ENCODE data around the gene ZBTB17.
"Not testable (repeated sequence)": the region's sequence is repeated elsewhere in the genome, so short reads cannot be mapped to it uniquely, and the experiment has no call there.

- TF ChIP-seq, protein P1, sequence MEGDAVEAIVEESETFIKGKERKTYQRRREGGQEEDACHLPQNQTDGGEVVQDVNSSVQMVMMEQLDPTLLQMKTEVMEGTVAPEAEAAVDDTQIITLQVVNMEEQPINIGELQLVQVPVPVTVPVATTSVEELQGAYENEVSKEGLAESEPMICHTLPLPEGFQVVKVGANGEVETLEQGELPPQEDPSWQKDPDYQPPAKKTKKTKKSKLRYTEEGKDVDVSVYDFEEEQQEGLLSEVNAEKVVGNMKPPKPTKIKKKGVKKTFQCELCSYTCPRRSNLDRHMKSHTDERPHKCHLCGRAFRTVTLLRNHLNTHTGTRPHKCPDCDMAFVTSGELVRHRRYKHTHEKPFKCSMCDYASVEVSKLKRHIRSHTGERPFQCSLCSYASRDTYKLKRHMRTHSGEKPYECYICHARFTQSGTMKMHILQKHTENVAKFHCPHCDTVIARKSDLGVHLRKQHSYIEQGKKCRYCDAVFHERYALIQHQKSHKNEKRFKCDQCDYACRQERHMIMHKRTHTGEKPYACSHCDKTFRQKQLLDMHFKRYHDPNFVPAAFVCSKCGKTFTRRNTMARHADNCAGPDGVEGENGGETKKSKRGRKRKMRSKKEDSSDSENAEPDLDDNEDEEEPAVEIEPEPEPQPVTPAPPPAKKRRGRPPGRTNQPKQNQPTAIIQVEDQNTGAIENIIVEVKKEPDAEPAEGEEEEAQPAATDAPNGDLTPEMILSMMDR (IDR thresholded peaks at IDR 0.05), result not testable (repeated sequence)
- not testable (repeated sequence) for TF ChIP-seq POLR2A (IDR thresholded peaks at IDR 0.05)
Measured at GRCh38 chr1:15913607-15914006, 62.3 kb downstream of the ZBTB17 start.

Measured in heart left ventricle (tissue), 13 donors.